Measurements from ENCODE around the gene ELANE.
"Not testable (repeated sequence)": the region's sequence is repeated elsewhere in the genome, so short reads cannot be mapped to it uniquely, and the experiment has no call there.

ELANE gene

DNA sequence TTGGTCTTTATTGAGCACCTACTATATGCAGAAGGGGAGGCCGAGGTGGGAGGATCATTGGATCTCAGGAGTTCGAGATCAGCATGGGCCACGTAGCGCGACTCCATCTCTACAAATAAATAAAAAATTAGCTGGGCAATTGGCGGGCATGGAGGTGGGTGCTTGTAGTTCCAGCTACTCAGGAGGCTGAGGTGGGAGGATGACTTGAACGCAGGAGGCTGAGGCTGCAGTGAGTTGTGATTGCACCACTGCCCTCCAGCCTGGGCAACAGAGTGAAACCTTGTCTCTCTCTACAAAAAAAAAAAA is 11.2 kb downstream of the ELANE start:
- DNase-seq = no peak

- no peak for DNase-seq
These were observed 14.7 kb downstream of the ELANE start for GRCh38 chr19:866769-867300.

GRCh38 chr19:867301-867793 is 15.2 kb downstream of the ELANE start:
- peak; percentile 74 for DNase-seq

DNA sequence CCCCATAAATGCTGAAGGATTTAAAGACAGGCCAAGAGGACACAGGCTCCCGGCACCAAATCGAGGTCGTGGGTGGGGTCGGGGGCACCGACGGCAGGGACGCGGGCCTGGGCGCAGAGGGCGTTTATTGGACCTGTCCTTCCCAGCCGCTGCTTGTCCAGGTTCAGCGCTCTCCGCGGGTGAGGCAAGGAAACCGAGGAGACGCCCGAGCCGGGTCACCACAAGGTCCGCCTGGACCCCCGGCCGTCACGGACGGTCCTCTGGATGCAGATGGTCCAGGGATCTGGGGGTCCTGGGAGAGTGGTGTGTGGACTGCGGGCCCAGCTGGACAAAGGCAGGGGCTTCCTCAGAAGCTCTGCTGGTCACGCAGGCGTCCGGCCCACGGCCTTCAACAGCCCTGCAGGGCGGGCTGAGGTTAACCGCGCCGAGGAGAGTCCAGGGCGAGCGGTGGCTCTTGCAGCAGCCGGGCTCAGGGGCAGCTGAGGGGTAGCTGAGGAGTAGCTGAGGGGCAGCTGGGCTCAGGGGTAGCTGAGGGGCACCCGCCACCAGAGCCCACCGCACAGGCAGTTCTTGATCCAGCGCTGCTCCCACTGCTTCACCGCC is 15.9 kb downstream of the ELANE start:
- DNase-seq = no peak

DNA sequence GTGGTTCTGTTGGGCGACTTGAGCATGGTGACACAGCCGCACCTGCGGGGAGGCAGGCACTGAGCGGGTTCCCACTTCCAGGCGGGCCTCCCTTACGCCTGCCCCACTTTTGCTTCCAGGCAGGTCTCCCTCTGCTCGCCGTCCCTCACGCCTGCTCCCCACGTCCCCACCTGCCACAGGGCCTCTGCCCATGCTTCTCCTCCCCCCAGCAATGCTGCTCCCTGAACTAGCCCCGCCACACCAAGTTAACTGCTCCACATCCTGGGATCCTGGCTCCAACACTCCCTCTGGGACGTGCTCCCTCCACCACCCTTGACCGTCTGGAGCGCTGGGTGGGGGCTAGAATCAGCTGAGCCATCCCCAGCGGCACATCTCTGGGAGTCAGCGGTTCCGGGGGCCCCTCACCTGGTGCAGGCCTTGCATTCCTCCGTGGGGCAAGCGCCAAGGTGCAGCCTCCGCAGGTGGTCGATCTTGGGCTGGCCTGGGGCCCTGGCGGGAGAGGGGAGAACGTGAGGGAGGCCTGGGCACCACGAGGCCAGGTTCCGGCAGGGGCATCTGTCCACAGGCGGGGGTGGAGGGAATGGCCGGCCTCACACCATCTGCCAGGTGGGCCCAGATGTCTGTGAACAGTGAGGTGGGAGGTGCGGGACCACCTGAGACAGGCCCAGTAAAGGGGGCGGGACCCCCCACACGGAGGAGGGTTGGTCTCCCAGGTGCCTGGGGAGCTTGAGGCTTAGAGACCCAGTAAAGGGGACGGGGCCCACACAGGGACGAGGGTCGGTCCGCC is 16.5 kb downstream of the ELANE start:
- DNase-seq = no peak

- peak; percentile 98 for DNase-seq
These were observed 17.4 kb downstream of the ELANE start for GRCh38 chr19:869245-870177.

- DNase-seq = no peak
These were observed 18.2 kb downstream of the ELANE start for GRCh38 chr19:870314-870713.

DNA sequence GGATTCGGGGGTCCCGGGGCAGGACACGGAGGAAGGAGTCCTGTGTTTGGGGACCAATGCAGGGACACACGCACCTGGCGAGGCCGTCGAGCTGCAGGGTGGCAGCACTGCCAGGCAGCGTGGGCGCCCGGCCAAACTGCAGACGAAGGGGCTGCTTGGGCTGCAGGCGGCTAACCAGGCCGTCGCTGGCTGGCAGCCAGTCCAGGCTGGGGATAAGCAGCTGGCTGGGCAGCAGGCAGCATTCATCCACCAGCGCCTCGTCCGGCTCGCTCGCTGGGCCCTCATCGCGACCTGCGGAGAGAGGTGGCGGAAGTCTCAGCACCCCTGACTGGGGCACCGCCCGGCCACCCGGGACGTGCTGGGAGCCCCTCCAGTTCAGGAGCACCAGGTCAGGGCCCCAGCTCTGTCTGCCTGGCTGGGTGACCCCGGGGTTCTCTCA is 18.9 kb downstream of the ELANE start:
- DNase-seq = no peak

GRCh38 chr19:871446-872265 is 19.6 kb downstream of the ELANE start:
- DNase-seq = no peak

GRCh38 chr19:872266-872951 is 20.3 kb downstream of the ELANE start:
- peak; percentile 84 for DNase-seq

DNA sequence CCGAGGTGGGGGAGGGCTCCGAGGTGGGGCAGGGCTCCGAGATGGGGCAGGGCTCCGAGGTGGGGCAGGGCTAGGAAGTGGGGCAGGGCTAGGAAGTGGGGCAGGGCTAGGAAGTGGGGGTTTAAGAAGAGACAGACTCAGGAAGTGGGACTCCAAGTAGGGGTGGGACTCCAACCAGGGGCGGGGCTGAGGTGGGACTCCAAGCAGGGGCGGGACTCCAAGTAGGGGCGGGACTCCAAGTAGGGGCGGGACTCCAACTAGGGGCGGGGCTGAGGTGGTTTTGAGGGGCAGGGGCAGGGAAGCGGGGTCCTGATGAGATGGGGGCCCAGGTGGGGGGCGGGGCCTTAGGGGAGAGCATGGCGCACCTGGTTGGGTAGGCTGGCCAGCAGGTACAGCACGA is 21.0 kb downstream of the ELANE start:
- peak; percentile 77 for DNase-seq

- DNase-seq = no peak
These were observed 21.5 kb downstream of the ELANE start for GRCh38 chr19:873561-874041.

DNA sequence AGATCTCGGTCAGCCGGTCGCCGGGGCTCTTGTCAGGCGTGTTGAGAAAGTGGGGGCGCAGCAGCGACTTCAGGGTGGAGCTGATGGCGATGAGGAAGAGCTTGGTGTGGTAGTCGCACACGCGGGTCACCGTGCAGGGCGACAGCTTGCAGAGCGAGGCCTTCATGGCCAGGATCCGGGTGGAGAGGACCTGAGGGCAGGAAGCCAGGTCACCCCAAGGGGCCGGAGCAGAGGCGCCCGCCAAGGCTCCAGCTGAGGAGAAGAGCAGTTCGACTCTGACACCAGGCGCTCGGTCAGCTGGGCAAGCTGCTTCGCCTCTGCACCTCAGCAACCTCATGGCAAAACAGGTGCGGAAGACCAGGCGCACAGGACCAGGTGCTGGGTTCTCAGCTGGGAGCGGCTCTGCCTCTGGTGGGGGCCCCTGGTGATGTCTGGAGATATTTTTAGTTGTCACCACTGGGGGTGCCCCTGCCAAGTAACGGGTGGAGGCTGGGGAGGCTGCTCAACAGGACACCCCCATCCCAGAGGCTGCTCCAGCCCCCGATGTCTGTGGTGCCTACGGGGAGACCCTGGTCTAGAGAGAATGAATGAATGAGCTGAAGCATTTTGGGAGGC is 23.3 kb downstream of the ELANE start:
- DNase-seq = no peak

DNA sequence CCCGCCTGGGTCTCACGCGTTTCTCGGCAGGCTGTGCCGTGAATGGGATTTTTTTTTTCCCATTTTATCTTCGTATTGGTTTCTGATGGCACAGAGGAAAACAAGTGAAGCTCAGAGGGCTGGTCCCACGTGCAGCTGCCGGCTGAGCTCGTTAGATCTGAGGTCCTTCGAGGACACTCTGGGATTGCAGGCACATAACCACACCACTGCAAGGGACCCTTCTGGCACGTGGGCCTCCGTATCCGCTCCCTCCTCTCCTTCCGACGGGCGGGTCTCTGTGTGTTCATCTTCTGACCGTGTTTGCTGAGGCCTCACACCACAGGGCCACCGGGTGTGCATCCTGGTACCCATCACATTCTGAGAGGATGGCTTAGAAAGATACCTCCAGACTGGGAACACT is 24.0 kb downstream of the ELANE start:
- no peak for DNase-seq

DNA sequence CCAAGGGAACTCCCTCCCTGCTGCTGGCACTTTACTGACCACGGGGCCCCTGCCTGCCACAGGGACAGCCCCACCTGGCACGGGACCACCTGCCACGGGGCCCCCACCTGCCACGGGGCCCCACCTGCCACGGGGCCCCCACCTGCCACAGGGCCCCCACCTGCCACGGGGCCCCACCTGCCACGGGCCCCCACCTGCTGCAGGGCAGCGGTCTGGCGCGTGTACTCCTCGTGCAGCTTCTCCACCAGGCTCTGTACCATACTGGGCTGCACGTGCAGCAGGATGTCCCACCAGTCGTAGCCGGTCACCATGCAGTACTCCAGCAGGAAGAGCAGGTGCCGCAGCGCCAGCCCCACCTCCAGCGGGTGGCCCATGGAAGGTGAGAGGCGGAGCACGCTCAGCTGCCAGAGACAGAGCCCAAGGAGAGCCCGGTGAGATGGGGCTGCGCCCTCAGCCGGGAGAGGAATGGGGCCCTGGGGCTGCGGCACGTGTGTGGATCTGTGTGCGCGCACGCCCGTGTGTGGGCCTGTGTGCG is 24.7 kb downstream of the ELANE start:
- DNase-seq = no peak

DNA sequence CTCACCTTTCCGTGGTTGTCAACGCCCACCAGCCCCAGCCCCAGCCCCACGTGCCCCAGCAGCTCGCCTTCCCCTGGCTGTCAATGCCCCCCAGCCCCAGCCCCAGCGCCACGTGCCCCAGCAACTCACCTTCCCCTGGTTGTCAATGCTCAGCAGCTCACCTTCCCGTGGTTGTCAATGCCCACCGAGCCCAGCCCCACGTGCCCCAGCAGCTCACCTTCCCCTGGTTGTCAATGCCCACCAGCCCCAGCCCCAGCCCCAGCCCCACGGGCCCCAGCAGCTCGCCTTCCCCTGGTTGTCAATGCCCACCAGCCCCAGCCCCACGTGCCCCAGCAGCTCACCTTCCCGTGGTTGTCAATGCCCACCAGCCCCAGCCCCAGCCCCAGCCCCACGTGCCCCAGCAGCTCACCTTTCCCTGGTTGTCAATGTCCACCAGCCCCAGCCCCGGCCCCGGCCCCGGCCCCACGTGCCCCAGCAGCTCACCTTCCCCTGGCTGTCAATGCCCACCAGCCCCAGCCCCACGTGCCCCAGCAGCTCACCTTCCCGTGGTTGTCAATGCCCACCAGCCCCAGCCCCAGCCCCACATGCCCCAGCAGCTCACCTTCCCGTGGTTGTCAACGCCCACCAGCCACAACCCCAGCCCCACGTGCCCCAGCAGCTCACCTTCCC is 26.0 kb downstream of the ELANE start:
- not testable (repeated sequence) for DNase-seq

GRCh38 chr19:878751-879561 is 26.9 kb downstream of the ELANE start:
- DNase-seq = not testable (repeated sequence)

GRCh38 chr19:879711-880438 is 27.8 kb downstream of the ELANE start:
- DNase-seq = no peak
